Measurements from ENCODE around the gene C16orf89.

C16orf89 gene

DNA sequence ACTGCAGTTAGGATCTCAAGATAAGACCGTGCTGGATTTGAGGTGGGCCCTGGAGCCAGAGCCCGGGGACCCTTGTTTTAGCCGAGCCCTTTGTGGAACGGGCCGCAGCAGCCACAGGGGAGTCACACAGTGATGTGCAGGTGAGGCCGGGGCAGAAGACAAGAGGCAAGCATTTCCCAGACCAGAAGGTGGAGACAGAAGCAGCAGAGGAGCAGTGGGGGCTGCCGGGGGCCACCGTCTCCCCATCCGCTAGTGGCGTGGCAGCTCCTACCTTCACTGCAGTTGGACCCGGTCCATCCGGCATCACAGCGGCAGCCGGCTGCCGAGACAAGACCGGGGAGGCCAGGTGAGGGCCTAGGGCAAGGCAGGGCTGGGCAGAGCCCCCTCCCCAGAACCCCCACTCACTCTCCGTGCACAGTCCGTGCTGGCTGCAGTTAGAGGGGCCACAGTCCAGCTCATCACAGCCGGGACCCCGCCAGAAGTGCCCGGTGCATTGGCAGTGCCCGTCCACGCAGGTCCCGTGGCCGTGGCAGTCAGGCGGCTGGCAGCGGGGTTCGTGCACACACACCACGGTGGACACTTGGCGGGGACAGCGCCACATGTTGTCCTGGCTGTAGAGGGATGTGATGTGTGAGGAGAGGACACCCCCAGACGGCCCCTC is 38.1 kb downstream of the C16orf89 start:
- DNase-seq: no peak

DNA sequence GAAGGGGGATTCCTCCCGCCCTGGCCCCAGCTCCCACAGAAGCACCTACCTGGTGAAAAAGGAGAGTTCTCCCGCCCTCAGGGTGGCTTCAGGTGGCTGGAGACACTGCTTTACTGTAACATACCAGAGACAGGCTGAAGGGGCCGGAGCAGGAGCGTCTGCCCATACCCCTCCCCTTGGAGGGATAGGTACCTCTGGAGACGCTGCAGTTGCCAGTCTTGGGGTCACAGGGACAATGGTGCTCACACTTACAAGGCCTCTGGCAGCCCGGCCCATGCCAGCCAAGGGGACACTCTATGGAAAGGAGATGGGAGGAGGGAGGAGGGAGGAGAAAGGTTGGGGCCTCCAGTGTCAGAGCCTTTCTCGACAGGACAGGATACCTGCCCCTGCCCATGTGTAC is 38.7 kb downstream of the C16orf89 start:
- DNase-seq: no peak

DNA sequence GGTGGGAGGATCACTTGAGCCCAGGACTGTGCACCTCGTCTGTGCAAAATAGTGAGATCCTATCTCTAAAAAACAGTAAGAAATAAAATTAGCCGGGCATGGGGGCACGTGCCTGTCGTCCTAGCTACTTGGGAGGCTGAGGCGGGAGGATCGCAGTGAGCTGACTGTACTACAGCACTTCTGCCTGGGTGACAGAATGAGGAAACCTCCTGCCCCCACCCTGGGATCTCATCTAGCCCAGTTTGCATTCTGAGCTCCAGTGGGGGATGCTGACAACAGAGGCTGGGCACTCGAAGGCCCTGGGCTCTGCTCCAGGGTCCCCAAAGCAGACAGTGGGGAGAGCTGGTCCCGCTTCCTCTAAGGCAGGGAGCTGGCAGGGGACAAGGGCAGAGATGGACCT is 39.1 kb downstream of the C16orf89 start:
- DNase-seq: no peak

DNA sequence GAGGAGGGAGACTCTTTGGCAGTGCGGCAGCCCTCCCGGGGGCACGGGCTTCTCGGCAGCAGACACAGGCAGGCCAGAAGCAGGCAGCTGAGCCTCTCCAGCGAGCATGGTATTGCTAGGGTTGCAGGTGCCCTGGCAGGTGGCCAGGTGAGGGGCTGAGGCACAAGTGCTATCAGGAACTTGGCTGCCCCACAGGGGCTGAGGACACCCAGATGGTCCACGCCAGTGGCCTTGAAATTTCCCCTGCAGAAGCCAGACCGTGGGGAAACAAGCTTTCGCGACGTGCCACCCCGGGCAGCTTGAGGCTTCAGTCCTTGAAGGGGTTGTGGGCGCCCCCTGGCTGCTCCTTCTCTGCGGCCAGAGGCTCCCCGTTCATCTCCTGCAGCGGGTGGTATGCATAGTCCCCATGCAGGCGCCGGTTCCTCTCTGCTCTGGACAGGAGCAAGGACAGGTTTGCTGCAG is 40.6 kb downstream of the C16orf89 start:
- peak; percentile 2 to 13 for DNase-seq

DNA sequence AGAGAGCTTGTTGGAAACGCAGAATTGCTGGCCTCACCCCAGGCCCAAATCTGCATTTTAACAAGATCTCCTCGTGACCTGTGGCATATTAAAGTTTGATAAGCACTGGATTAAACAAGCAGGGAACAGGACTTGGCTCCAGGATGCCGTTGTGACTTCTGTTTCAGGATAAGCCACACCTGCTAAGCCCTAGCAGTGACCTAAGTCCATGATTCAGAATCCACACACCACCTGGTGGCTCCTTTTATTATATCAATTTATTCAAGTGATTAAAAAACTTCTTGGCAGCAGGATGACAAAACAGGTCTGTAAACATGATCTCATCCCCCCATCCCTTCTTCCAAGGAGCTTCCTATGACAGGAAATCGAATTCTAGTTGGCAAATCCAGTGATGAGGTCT is 41.1 kb downstream of the C16orf89 start:
- no peak for DNase-seq

DNA sequence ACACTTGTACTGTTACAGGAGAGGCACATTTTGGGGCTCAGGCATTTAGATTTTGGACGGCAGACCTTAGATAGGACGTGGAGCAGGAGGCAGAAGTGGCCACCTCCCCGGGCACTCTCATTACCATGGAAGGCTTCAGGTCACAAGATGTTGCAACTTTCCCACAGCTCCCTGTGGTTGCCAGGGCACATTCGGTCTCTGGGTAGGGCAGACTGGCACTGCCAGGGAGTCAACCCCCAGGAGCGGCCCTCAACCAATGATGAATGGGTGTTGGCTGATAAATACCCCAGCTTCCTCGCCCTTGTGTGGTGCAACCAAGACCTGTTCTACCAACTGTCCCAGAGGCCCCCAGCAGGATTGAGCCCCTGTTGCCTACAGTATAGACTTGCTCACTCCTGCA is 43.2 kb downstream of the C16orf89 start:
- DNase-seq: no peak

DNA sequence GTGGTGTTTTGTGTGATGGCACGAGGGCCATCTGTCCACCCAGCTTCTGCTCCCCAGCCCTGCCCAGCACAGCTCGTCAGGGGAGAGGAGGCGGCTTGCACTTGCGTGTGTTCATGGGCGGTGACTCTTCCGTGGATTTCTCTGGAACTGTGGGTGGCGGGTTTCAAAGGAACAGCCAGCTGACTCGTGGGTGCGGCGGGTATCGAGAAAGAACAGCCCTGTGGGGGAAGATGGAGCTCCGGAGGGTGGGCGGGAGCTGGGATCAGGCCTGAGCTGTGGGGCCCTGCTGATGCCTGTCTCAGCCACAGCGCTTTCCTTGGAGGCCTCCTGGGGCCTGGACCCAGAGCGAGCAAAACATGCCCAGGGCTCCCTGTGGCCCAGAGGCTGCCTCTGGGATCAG is 45.2 kb downstream of the C16orf89 start:
- DNase-seq: no peak

DNA sequence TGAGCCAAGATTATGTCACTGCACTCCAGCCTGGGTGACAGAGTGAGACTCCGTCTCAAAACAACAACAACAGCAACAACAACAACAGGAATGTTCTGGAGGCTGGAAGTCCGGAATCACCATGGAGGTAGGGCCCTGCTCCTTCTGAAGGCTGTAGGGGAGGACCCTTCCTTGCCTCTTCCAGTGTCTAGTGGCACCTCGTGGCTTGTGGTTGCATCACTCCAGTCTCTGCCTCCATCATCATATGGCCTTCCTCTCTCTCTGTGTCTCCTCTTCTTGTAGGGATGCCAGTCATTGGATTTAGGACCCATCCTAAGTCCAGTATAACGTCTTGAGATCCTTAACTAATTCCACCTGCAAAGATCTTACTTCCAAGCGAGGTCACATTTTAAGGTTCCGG is 46.0 kb downstream of the C16orf89 start:
- DNase-seq: no peak

DNA sequence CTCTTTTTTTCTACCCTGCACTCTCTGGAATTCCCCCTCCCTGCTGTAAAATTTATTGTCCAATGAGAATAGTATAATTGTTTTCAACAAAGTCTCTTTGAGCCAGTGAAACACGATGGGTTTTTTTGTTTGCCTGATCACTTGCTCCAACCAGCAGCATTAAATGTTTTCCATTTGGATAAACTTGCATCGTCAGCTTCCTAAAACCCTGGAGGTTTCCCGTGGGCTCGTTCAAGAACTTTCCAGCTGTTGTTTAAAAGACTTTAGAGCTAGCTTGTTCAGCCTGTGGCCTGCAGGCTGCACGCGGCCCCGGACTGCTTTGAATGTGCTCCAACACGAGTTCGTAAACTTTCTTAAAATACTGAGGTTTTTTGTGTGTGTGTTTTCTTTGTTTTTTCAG is 47.0 kb downstream of the C16orf89 start:
- DNase-seq: no peak

DNA sequence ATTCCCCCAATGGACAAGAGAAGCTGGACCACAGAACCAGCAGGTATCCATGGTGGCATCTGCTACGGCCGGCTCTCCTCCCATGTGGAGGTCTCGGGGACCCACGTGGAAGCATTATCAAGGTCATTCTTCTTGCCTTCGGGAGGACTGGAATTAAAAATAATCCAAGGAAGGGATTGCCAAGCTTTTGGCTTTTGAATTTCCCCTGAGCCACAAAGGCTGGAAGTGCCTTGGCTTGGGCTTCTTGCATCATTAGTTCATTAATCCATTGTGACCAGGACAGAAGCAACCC is 48.1 kb downstream of the C16orf89 start:
- no peak for DNase-seq

DNA sequence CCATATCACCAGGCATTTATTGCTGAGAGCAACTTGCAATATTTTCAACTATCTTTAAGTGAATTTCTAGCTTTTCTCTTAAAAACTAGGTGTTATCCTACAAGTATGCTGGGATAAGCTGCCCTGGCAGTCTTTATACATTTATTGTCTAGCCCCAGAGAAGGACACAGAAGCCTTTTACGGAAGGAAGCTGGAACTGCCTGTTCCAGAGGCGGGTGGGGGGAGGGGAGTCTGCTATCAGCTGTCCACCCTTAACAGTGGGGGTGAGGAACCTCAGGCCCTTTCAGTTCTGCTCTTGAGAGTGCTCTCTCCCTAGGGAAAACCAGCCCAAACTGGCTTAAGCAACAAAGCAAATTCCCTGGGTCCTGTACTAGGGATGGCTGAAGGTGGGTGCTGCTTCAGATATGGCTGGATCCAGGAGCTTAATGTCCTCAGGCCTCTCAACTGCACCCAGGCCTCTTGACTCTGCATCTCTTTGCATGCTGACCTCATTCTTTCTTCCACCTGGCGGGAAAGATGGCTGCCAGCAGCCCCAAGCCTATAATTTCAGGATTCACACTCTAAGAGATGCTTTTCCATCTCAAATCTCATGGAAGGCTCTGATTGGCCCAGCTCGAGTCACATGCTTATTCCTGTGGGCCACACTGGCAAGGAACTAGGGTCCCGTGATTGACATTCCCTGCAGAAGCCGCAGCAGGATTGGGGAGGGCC is 48.6 kb downstream of the C16orf89 start:
- DNase-seq: no peak

DNA sequence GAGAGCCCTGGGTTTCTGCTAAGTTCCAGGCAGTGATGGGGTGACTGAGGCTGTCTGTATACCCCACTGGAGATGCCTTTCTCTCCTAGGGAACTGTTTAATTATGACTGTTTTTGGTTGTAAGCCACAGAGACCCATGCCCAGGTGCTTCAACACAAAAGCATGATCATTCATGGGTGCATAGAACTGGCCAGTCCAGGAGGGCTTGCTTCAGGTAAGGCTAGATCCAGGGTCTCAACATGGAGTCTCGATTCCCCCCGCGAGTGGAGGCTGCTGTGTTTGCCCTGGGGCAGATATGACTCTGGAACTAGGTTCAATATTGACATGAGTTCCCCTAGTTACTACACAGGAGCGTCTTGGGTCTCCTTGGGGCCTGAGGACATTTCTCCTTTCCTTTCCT is 49.9 kb downstream of the C16orf89 start:
- DNase-seq: no peak

DNA sequence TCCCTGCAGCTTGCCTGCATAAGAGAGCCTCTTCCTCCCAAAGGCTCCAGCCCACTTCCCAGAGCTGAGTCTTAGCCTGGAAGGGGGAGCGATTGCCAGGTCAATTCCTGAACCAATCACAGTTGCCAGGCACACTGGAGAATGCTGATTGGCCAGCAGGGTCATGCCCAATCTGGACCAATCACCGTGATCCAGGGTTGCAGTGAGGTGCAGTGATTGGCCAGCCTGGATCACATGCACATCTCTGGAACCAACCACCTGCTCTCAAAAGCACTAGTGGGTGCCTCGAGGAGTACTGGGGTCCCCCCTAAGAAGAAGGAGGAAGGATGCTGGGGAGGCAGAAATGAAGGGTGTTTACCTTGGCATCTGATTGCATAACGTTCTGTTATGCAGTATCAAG is 50.4 kb downstream of the C16orf89 start:
- DNase-seq: no peak

DNA sequence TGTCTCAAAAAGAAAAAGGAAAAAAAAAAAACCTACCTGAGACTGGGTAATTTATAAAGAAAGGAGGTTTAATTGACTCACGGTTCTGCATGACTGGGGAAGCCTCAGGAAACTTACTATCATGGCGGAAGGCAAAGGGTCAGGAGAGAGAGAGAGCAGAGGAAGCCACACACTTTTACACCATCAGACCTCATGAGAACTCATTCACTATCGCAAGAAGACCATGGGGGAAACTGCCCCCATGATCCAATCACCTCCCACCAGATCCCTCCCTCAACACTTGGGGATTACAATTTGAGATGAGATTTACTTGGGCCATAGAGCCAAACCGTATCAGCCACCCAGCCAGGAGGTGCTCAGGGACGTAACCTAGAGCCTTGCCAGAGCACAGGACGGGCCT is 52.9 kb downstream of the C16orf89 start:
- no peak for DNase-seq

DNA sequence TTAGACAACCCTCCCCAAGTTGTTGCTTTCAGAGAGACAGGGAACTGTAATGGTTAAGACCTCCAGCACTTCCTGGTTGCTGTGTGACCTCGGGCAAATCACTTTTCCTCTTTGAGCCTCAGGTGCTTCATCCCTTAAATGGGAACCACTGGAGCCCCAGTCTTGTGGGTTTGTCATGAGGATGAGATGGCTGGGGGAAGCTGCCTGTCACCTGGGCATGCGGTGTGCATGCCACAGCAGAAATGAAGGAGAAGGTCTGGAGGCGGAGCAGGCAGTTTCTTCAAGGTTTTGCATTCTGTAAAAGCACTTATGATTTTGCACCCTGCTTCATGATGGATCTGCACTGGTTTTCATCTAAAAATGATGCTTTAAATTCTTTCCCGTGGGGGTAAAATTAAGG is 54.1 kb downstream of the C16orf89 start:
- no peak for DNase-seq

DNA sequence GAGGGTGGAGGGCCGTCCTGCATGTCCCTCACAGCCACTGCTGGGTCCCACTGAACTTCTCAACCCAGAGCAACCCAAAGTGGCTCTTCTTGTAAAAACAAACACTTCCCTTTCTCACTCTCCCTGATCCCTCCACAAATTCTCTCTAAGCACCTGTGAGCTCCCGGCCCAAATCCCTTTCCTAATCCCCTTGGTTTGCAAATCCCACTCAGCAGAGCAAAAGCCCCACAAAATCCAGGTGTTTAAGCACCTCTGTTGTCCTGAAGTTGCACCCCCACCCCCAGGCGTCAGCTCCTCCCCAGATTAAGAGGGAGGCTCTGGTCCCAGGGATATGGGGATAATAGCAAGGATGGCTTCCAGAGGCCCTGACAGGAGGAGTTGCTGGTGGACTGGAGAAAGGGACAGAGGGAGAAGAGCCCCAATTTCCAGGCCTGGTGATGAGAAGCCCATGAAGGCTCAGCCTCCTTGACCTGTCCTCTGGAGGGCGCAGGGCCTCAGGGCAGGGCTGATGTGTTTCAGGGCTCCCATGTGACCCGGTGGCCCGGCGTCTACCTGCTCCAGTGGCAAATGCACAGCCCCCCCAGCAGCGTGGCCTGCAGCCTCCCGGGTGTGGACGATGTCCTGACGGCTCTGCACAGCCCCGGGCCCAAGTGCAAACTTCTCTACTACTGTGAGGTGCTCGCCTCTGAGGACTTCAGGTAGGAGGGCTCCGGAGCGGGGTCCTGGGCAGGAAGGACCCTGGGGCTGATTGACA is 55.0 kb downstream of the C16orf89 start:
- DNase-seq: no peak

DNA sequence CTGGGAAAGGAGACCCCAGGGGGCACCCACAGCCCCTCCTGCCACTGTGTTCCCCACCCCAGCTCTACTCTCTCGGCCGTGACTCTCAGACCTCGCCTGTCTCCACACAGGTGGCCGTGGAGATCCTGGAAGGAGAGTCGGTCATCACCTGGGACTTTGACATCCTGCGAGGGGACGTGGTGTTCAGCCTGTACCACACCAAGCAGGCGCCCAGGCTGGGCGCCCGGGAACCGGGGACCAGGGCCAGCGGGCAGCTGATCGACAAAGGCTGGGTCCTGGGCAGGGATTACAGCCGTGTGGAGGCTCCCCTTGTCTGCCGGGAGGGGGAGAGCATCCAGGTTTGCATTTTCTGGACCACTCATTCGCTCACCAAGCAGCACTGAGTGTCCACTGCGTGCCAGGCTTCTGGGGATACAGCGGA is 57.4 kb downstream of the C16orf89 start:
- DNase-seq: no peak

DNA sequence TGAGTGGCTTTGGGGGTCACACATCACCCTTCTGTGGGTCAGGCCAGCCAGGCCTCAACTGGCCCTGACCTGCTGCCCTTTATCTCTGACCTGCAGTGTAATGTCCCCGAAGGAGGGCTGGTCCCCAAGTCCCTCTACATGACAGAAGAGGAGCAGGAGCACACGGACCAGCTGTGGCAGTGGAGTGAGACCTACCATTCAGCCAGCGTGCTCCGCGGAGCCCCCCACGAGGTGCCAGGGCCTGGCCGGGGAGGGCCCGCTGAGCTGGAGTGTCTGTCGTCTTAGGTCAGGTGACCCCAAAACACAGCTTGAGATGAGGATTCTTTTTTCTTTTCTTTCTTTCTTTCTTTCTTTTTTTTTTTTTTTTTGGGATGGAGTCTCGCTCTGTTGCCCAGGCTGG is 58.5 kb downstream of the C16orf89 start:
- no peak for DNase-seq

DNA sequence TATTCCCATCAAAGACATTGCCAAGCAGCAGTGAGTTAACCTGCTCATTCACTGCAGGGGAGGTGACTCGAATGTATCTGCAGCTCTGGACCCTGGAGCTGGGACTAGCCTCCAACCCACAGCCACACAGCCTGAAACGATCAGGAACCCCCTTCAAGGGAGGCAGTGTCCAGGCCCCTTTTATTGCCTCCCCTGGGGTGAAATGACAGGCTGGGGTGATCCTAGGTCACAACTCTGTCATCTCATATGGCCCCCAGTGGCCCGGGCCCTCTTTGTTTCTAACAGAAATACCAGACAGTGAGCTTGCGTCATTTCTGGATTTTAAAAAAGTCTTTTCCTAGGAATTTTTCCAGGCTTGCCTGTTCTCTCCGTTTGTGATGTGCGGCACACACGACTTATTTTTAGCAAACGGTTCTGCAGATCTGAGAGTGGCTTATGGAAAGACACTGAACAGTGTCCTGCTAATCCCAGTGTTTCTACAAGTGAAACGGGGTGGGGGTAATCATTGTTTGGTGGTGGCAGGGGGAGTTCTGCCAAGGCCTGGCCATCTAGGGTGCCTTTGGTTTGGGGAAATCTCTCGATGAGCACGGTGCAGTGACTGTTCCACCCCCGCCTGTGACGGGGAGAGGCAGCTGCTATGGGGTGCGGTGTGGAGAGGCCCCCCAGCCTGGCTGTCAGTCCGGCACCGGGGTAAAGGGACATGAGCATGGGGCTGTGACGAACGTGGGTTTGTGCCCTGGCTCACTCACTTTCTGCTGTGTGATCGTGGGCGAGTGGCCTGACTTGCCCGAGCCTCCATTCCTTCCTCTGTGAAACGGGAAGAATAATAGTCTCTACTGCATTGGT is 59.2 kb downstream of the C16orf89 start:
- no peak for DNase-seq

DNA sequence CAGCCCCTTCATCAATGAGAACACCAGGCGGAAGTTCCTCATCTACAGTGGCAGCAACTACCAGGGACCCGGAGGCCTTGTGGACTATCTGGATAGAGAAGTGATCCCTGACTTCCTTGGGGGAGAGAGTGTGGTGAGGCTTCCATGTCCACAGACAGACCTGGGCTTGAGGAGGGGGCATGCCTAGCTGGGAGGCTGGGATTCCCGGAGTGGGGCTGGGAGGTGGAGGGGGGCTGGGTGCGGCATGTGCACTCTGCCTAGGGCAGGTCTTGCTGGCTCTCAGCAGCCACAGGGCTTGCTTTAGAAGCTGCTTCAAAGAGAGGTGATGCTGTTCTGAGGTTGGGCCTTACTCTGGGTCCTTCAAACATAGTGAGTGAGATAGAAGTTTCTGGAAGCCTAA is 59.8 kb downstream of the C16orf89 start:
- DNase-seq: no peak

DNA sequence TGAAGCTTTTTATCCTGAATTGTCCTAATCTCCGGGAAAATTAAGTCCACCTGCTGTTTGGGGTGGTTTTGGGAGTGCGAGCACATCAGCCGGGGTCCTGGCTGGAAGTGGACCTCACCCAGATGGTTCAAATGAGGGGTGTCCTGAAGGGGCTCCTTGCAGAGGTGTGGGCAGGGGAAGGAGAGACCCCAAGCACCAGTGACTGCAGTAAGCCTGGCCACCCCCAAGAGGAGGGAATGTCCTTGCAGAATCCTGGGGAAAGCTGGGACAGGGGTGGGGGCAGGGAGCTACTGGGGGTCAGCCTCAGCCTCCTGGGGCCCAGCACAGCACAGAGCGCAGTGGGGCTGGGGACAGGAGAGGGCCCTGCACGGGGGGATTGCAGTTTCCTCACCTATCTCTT is 61.4 kb downstream of the C16orf89 start:
- DNase-seq: no peak

DNA sequence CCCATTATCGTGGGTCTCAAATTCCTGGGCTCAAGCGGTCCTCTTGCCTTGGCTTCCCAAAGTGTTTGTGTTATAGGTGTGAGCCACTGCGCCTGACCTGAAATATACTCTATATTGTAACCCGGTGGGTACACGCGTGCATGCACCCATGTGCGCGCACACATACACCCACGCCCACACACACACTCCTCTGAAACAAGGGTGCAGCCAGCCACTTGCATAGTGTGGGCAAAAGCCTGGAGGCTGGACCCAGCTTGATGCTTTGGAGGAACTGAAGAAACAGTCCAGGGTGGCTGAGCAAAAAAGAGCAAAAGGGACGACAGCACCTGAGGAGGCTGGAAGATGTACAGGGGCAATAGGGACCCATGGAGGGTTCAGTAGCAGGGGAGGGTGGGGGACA is 61.9 kb downstream of the C16orf89 start:
- DNase-seq: no peak

DNA sequence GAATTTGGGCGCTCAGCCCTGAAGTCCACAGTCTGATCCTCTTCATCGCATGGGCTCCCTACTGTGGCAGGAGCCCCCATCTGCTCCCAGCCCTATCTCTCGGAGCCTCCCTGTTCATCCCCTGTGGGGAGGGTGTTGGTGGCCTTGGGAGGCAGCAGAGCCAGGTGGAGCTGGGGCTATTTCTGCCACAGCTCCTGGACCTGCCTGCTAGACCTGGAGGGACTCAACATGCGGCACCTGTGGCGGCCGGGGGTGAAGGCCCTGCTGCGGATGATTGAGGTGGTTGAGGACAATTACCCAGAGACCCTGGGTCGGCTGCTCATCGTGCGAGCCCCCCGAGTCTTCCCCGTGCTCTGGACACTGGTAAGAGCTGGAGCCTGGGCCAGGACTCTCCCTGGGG is 62.5 kb downstream of the C16orf89 start:
- DNase-seq: no peak

All from Kasumi-1 (cell line).